Loucy (cell line): Measurements from ENCODE around the gene F11.

Source experiments
- CTCF ChIP-seq: fragments of 200-600 bp; sonication (generic); conservative IDR thresholded peaks from 2 replicates; pipeline ENCODE4 v1.5.1; 2014; ENCODE audit warnings: mild to moderate bottlenecking, antibody characterized with exemption, low read length
- EZH2phosphoT487 ChIP-seq: fragments of 200-600 bp; IDR thresholded peaks from 2 replicates; pipeline ENCODE4 v1.6.1; 2018; ENCODE audit warnings: antibody characterized with exemption, mild to moderate bottlenecking, moderate library complexity, borderline replicate concordance

GRCh38 chr4:186296481-186296880 is 30.5 kb downstream of the F11 start:
- no peak for TF ChIP-seq CTCF
- TF ChIP-seq EZH2phosphoT487 = no peak
